H1 (cell line): Measurements from ENCODE around the gene ENDOV. TPM values are rescaled to one million over a fixed set of nuclear protein-coding genes. Genes with fewer than 3 reads are reported as not detected.

Experiments
- CTCF ChIA-PET: fragments of 300-600 bp; sonication (Branson Sonifier 250); formaldehyde crosslinking; loops from one replicate; lab custom pipeline; 2021; ENCODE audit not compliant: partially characterized antibody; lab: Charles Lee
- POLR2A ChIA-PET: fragments of 300-600 bp; sonication (Branson Sonifier 250); formaldehyde crosslinking; loops from one replicate; lab custom pipeline; 2021; ENCODE audit warnings: inconsistent platforms; ENCODE audit not compliant: partially characterized antibody; lab: Charles Lee
- DNase-seq, 2 experiments: peaks; one replicate each; pipeline versions ENCODE4 v3.0.0 to v3.0.0-alpha.2; 2010 to 2022; ENCODE audit warnings: low spot score in 2 of 2, low read depth in 1 of 2, mixed read lengths in 1 of 2
- FAIRE-seq: peaks from 2 replicates; lab custom pipeline; 2011; peaks lifted over from hg19 to GRCh38; lab: Jason Lieb, UNC
- H2AFZ ChIP-seq: 2 replicates; pipeline ENCODE4 v1.8.1; 2012; ENCODE audit warnings: low read length, inconsistent platforms
- H2AK5ac ChIP-seq: 2 replicates; pipeline ENCODE4 v1.6.1; 2013; ENCODE audit warnings: low read depth, low read length
- H2BK120ac ChIP-seq: replicated peaks from 2 replicates; pipeline ENCODE3; 2013; ENCODE audit warnings: low read depth, low read length, inconsistent platforms
- H2BK12ac ChIP-seq: 2 replicates; pipeline ENCODE4 v1.6.1; 2013; ENCODE audit warnings: low read depth, low read length
- H2BK15ac ChIP-seq: 2 replicates; pipeline ENCODE4 v1.6.1; 2013; ENCODE audit warnings: low read length
- H2BK20ac ChIP-seq: 2 replicates; pipeline ENCODE4 v1.6.1; 2013; ENCODE audit warnings: low read length
- H2BK5ac ChIP-seq: 2 replicates; pipeline ENCODE4 v1.6.1; 2013; ENCODE audit warnings: low read depth, low read length
- H3K14ac ChIP-seq: 2 replicates; pipeline ENCODE4 v1.6.1; 2013; ENCODE audit warnings: inconsistent platforms; ENCODE audit not compliant: insufficient read length
- H3K18ac ChIP-seq: 2 replicates; pipeline ENCODE4 v1.6.1; 2013; ENCODE audit warnings: low read length; ENCODE audit errors: extremely low read depth
- H3K23ac ChIP-seq: 2 replicates; pipeline ENCODE4 v1.6.1; 2013; ENCODE audit warnings: inconsistent platforms; ENCODE audit not compliant: insufficient read length
- H3K23me2 ChIP-seq: 2 replicates; pipeline ENCODE4 v1.6.1; 2013; ENCODE audit warnings: low read depth, low read length
- H3K27ac ChIP-seq: 2 replicates; pipeline ENCODE4 v1.6.1; 2011; ENCODE audit warnings: low read depth, low read length, inconsistent platforms
- H3K27me3 ChIP-seq, 4 experiments: replicated peaks in 1 of 4; 1 replicate in 1 of 4; 2 replicates in 3 of 4; pipeline versions ENCODE4 v1.6.1 to v1.8.1; 2011 to 2013; ENCODE audit warnings: low read length in 3 of 4, mild to moderate bottlenecking in 3 of 4, inconsistent platforms in 2 of 4, mixed read lengths in 2 of 4, moderate library complexity in 1 of 4; ENCODE audit not compliant: control insufficient read depth in 3 of 4, insufficient read depth in 3 of 4; ENCODE audit errors: extremely low read depth in 1 of 4
- H3K36me3 ChIP-seq, 4 experiments: 2 replicates each; pipeline versions ENCODE4 v1.6.1 to v1.8.1; 2011 to 2013; ENCODE audit warnings: mild to moderate bottlenecking in 4 of 4, low read length in 3 of 4, moderate library complexity in 2 of 4, control low read depth in 1 of 4, inconsistent platforms in 1 of 4; ENCODE audit not compliant: insufficient read depth in 4 of 4, control insufficient read depth in 2 of 4
- H3K4ac ChIP-seq: replicated peaks from 2 replicates; pipeline ENCODE3; 2013; ENCODE audit warnings: low read length, low read depth, mixed read lengths, inconsistent platforms; ENCODE audit not compliant: insufficient read length
- H3K4me1 ChIP-seq, 4 experiments: replicated peaks in 1 of 4; 1 replicate in 1 of 4; 2 replicates in 3 of 4; pipeline versions ENCODE4 v1.6.1 to v1.8.1; 2011 to 2013; ENCODE audit warnings: low read length in 3 of 4, inconsistent platforms in 2 of 4, mixed read lengths in 1 of 4; ENCODE audit not compliant: insufficient read depth in 4 of 4, control insufficient read depth in 3 of 4
- H3K4me2 ChIP-seq, 2 experiments: 2 replicates each; pipeline versions ENCODE4 v1.6.1 to v1.8.1; 2011 to 2013; ENCODE audit warnings: low read depth in 2 of 2, low read length in 2 of 2, control low read depth in 1 of 2, inconsistent platforms in 1 of 2, mild to moderate bottlenecking in 1 of 2; ENCODE audit not compliant: insufficient read depth in 1 of 2
- H3K4me3 ChIP-seq, 4 experiments: fragments of 200-600, 300-600 bp in 1 of 4; sonication (generic), shearing (Covaris generic), sonication (Bioruptor Twin) in 1 of 4; 2 replicates each; pipeline versions ENCODE4 v1.5.1 to v1.8.1; 2011 to 2016; ENCODE audit warnings: low read length in 4 of 4, low read depth in 3 of 4, control low read depth in 2 of 4, inconsistent platforms in 2 of 4, mild to moderate bottlenecking in 2 of 4, mixed read lengths in 1 of 4, moderate library complexity in 1 of 4; ENCODE audit not compliant: insufficient read depth in 2 of 4; ENCODE audit errors: extremely low read depth in 1 of 4
- H3K56ac ChIP-seq: replicated peaks from 2 replicates; pipeline ENCODE3; 2013; ENCODE audit warnings: low read depth, mild to moderate bottlenecking, mixed read lengths, low read length, inconsistent platforms; ENCODE audit not compliant: insufficient read length
- H3K79me1 ChIP-seq: 2 replicates; pipeline ENCODE4 v1.6.1; 2013; ENCODE audit warnings: low read depth, low read length, control low read depth
- H3K79me2 ChIP-seq, 2 experiments: 2 replicates each; pipeline versions ENCODE4 v1.6.1 to v1.8.1; 2012 to 2013; ENCODE audit warnings: low read length in 2 of 2, mild to moderate bottlenecking in 2 of 2, inconsistent platforms in 1 of 2; ENCODE audit not compliant: insufficient read depth in 2 of 2, control insufficient read depth in 1 of 2
- H3K9ac ChIP-seq, 4 experiments: replicated peaks in 1 of 4; 1 replicate in 1 of 4; 2 replicates in 3 of 4; pipeline versions ENCODE4 v1.6.1 to v1.8.1; 2011 to 2013; ENCODE audit warnings: low read depth in 3 of 4, low read length in 3 of 4, control low read depth in 2 of 4, mild to moderate bottlenecking in 2 of 4, moderate library complexity in 2 of 4, inconsistent platforms in 1 of 4; ENCODE audit errors: extremely low read depth in 1 of 4
- H3K9me3 ChIP-seq, 2 experiments: 2 replicates each; pipeline versions ENCODE4 v1.6.1 to v1.8.1; 2012 to 2013; ENCODE audit warnings: mild to moderate bottlenecking in 2 of 2, moderate library complexity in 2 of 2, control low read depth in 1 of 2, inconsistent platforms in 1 of 2, low read depth in 1 of 2, low read length in 1 of 2, mixed read lengths in 1 of 2; ENCODE audit not compliant: insufficient read depth in 2 of 2
- H4K20me1 ChIP-seq, 2 experiments: replicated peaks in 1 of 2; 2 replicates each; pipeline versions ENCODE3 to v1.8.1; 2011 to 2013; ENCODE audit warnings: inconsistent platforms in 2 of 2, low read length in 2 of 2, mild to moderate bottlenecking in 1 of 2; ENCODE audit not compliant: insufficient read depth in 2 of 2, control insufficient read depth in 1 of 2
- H4K5ac ChIP-seq: 2 replicates; pipeline ENCODE4 v1.6.1; 2013; ENCODE audit warnings: low read length, low read depth, mixed read lengths, inconsistent platforms; ENCODE audit not compliant: insufficient read length
- H4K8ac ChIP-seq: 2 replicates; pipeline ENCODE4 v1.8.0; 2013; ENCODE audit warnings: mild to moderate bottlenecking, moderate library complexity, low read length, inconsistent platforms; ENCODE audit not compliant: insufficient read depth; ENCODE audit errors: extremely low read depth
- H4K91ac ChIP-seq: replicated peaks from 2 replicates; pipeline ENCODE3; 2013; ENCODE audit warnings: low read length, mixed read lengths, inconsistent platforms; ENCODE audit not compliant: insufficient read length
- BRCA1 ChIP-seq: IDR thresholded peaks from 2 replicates; pipeline ENCODE4 v1.6.1; 2012; ENCODE audit warnings: low read depth, low read length, improper control_type of control experiment
- EZH2 ChIP-seq: fragments of 200-600 bp; sonication (generic); IDR thresholded peaks from 2 replicates; pipeline ENCODE4 v1.7.1; 2012; ENCODE audit warnings: low read depth, mild to moderate bottlenecking, moderate library complexity, low read length, inconsistent platforms; ENCODE audit not compliant: severe bottlenecking
- KDM1A ChIP-seq: fragments of 200-600, 300-600 bp; sonication (generic); IDR thresholded peaks from 2 replicates; pipeline ENCODE4 v1.7.1; 2016; ENCODE audit warnings: mild to moderate bottlenecking, low read length, borderline replicate concordance
- KDM4A ChIP-seq: IDR thresholded peaks from one replicate; pipeline ENCODE4 v1.7.1; 2012; ENCODE audit warnings: low read depth, mild to moderate bottlenecking, moderate library complexity, low read length, inconsistent platforms; ENCODE audit not compliant: severe bottlenecking
- RBBP5 ChIP-seq: IDR thresholded peaks from 2 replicates; pipeline ENCODE4 v1.7.1; 2012; ENCODE audit warnings: low read depth, mild to moderate bottlenecking, inconsistent platforms, low read length, moderate library complexity, borderline replicate concordance
- RNF2 ChIP-seq: fragments of 200-900, 300-1000 bp; sonication (generic); IDR thresholded peaks from 2 replicates; pipeline ENCODE4 v1.7.1; 2016; ENCODE audit warnings: borderline replicate concordance, low read depth, mild to moderate bottlenecking, antibody characterized with exemption, low read length; ENCODE audit not compliant: poor library complexity, severe bottlenecking; ENCODE audit errors: missing control alignments
- SP1 ChIP-seq: IDR thresholded peaks from 2 replicates; pipeline ENCODE4 v1.6.1; 2011; ENCODE audit warnings: low read depth, low read length
- TAF1 ChIP-seq: IDR thresholded peaks from 2 replicates; pipeline ENCODE4 v1.6.1; 2011; ENCODE audit warnings: mild to moderate bottlenecking, low read depth, low read length
- YY1 ChIP-seq: IDR thresholded peaks from 2 replicates; pipeline ENCODE4 v1.6.1; 2011; ENCODE audit warnings: low read depth, mild to moderate bottlenecking, low read length
- WGBS, 2 experiments: shearing (Covaris generic) in 1 of 2; methylation state at CpG; one replicate each; pipeline versions ENCODE4 v1.1.6 to v1.1.7; 2013 to 2015; ENCODE audit warnings: low lambda C conversion rate in 2 of 2, mixed read lengths in 2 of 2, inconsistent platforms in 1 of 2, low coverage in 1 of 2, missing lambda C conversion rate in 1 of 2; ENCODE audit not compliant: insufficient replicate concordance in 2 of 2, insufficient coverage in 1 of 2, insufficient read length in 1 of 2; ENCODE audit errors: extremely low coverage in 1 of 2, missing lambda C conversion rate in 1 of 2; 5-methylcytosine and 5-hydroxymethylcytosine counted together
- polyA plus RNA-seq, 7 experiments: library from polyadenylated mRNA; depleted of rRNA in 3 of 7; stranded (reverse) in 5 of 7; unstranded in 2 of 7; fragments of >200 nt in 5 of 7; fragments of 200-250 nt in 2 of 7; gene quantifications; 1 replicate in 5 of 7; 2 replicates in 1 of 7; 4 replicates in 1 of 7; pipeline versions ENCODE4 v1.2.1 to v1.2.3, GENCODE V29; 2011 to 2013; ENCODE audit warnings: missing spikeins in 2 of 7, mixed read lengths in 2 of 7
- total RNA-seq: library from RNA; stranded (reverse); fragmentation: NEBNext Ultra II Directional; extraction: Animal tissue kit (Norgen Biotek cat#: 25700); gene quantifications from 2 replicates; pipeline ENCODE4 v1.2.1, GENCODE V29; 2021
- TF ChIP-seq, protein P1 (sequence below): IDR thresholded peaks from 2 replicates; pipeline ENCODE4 v1.6.1; 2012; ENCODE audit warnings: inconsistent platforms

ENDOV gene
- total and polyA plus RNA-seq, 2 of the 8 experiments (the other 6 are each of a cell fraction or from before 2014, with no cell fraction given) = 10.6 to 13.3 TPM

GRCh38 chr17:80478487-80479245 lies 63.7 kb downstream of the ENDOV start:
- CTCF ChIA-PET = interaction anchor here (0.8 to 1.3 kb wide), 4 partner anchors 9 to 20 kb away, joined by 3 to 5 read pairs (median 4); no protein-coding TSS in a partner anchor
- no peaks in the 10 kb centered on the region for H3K9me3 ChIP-seq
- POLR2A ChIA-PET = interaction anchor here (0.7 to 1.5 kb wide), 4 partner anchors 10 to 36 kb away, joined by 3 to 6 read pairs (median 4); no protein-coding TSS in a partner anchor
- TF ChIP-seq KDM1A = no peak
- no peak for TF ChIP-seq BRCA1
- TF ChIP-seq YY1 = no peak
- peak; percentile 93 for TF ChIP-seq RNF2
- peak; percentile 93 for TF ChIP-seq EZH2
- TF ChIP-seq SP1 = no peak
- peak; percentile 19; the same call in 1 of the 2 replicates for TF ChIP-seq RBBP5
- TF ChIP-seq, protein P1, sequence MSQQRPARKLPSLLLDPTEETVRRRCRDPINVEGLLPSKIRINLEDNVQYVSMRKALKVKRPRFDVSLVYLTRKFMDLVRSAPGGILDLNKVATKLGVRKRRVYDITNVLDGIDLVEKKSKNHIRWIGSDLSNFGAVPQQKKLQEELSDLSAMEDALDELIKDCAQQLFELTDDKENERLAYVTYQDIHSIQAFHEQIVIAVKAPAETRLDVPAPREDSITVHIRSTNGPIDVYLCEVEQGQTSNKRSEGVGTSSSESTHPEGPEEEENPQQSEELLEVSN = peak; percentile 14; the same call in 1 of the 2 replicates
- TF ChIP-seq TAF1 = no peak
- TF ChIP-seq KDM4A = peak; percentile 30

More at GRCh38 chr17:80478487-80479245, 63.7 kb downstream of the ENDOV start:
- H3K36me3 ChIP-seq = peaks cover 0 to 7% (median 0%) of the 10 kb centered on the region in 4 experiments; a peak in 1 of 8 replicates
- H3K27ac ChIP-seq = no peak overlapping the region
- no peak overlapping the region for H2AK5ac ChIP-seq
- H2BK20ac ChIP-seq = no peak overlapping the region
- H2AFZ ChIP-seq = no peak overlapping the region
- no peak overlapping the region for H4K91ac ChIP-seq
- H3K4me3 ChIP-seq = peak overlapping the region; percentile 16 to 60 (median 31)
- H3K18ac ChIP-seq = peak overlapping the region; percentile 48
- no peak for DNase-seq
- 0 out of 2 replicates have a peak overlapping the region, but pooled peaks have one; percentile 27 for H2BK12ac ChIP-seq
- no peak overlapping the region for H2BK15ac ChIP-seq
- H3K4ac ChIP-seq = no peak overlapping the region
- no peak overlapping the region for H2BK5ac ChIP-seq
- H4K5ac ChIP-seq = no peak overlapping the region
- H2BK120ac ChIP-seq = no peak overlapping the region
- H3K9ac ChIP-seq = no peak overlapping the region
- peak overlapping the region; percentile 79; the same call in 1 of the 2 replicates for H4K8ac ChIP-seq
- 9% methylated on average over 41 of the region's 51 CpGs; no CpG with 5 or more reads in 1 of the 2 experiments for whole genome bisulfite sequencing, 2 experiments
- H3K23ac ChIP-seq = no peak overlapping the region
- no peak overlapping the region for H3K14ac ChIP-seq
- no peak overlapping the region for H3K56ac ChIP-seq
- peaks cover 73 to 95% (median 89%) of the 10 kb centered on the region in 4 experiments for H3K27me3 ChIP-seq
- H3K23me2 ChIP-seq = peaks cover 15% of the 10 kb centered on the region
- H3K79me2 ChIP-seq = no peaks in the 10 kb centered on the region
- peaks cover 3 to 17% of the 10 kb centered on the region in 2 experiments for H4K20me1 ChIP-seq
- H3K4me1 ChIP-seq = peaks cover 0 to 34% (median 11%) of the 10 kb centered on the region in 4 experiments; a peak in 5 of 7 replicates
- FAIRE-seq = no peak
- H3K79me1 ChIP-seq = no peaks in the 10 kb centered on the region
- peak overlapping the region; percentile 80 to 91 for H3K4me2 ChIP-seq
